Bronchial epithelial cell (primary cell): Measurements from ENCODE around the gene MYO15A. TPM values are rescaled to one million over a fixed set of nuclear protein-coding genes. Genes with fewer than 3 reads are reported as not detected.

Source experiments
- DNase-seq: peaks from one replicate; pipeline ENCODE4 v3.0.0-alpha.2; 2010; ENCODE audit warnings: low read depth
- FAIRE-seq: peaks from 2 replicates; lab custom pipeline; 2011; peaks lifted over from hg19 to GRCh38; lab: Jason Lieb, UNC
- H3K27me3 ChIP-seq: 2 replicates; pipeline ENCODE4 v1.5.1; 2011; ENCODE audit warnings: low read length; ENCODE audit not compliant: control insufficient read depth, insufficient read depth
- H3K36me3 ChIP-seq: 2 replicates; pipeline ENCODE4 v1.5.1; 2011; ENCODE audit warnings: low read length; ENCODE audit not compliant: control insufficient read depth, insufficient read depth
- H3K4me3 ChIP-seq: 2 replicates; pipeline ENCODE4 v1.5.1; 2011; ENCODE audit warnings: mild to moderate bottlenecking, low read depth, low read length, control low read depth
- CTCF ChIP-seq: IDR thresholded peaks from 2 replicates; pipeline ENCODE4 v1.5.1; 2011; ENCODE audit warnings: mild to moderate bottlenecking, moderate library complexity, low read length, control low read depth, inconsistent platforms; ENCODE audit not compliant: insufficient read depth, severe bottlenecking
- total RNA-seq: library from RNA; depleted of rRNA; stranded (reverse); fragments of >200 nt; gene quantifications from 2 replicates; pipeline ENCODE4 v1.2.1, GENCODE V29; 2014

Gene MYO15A
- total RNA-seq, 1 donor from 2014 or later: 1.6 TPM

- Histone ChIP-seq H3K4me3 (no peak overlapping the region), H3K36me3 (no peaks in the 10 kb centered on the region), H3K27me3 (peaks cover 7% of the 10 kb centered on the region)
- no peak for DNase-seq
- FAIRE-seq: no peak
- TF ChIP-seq CTCF: no peak
Measured at GRCh38 chr17:18139092-18139491, 30.5 kb downstream of the MYO15A start.

GRCh38 chr17:18139498-18139897, 30.9 kb downstream of the MYO15A start:
- H3K27me3 ChIP-seq: peaks cover 7% of the 10 kb centered on the region
- TF ChIP-seq CTCF: no peak
- no peak overlapping the region for H3K4me3 ChIP-seq
- H3K36me3 ChIP-seq: no peaks in the 10 kb centered on the region
- DNase-seq (no peak), FAIRE-seq (no peak)

- Histone ChIP-seq H3K4me3 (no peak overlapping the region), H3K27me3 (peaks cover 7% of the 10 kb centered on the region), H3K36me3 (no peaks in the 10 kb centered on the region)
- peak; percentile 36 for TF ChIP-seq CTCF
- DNase-seq: no peak
- no peak for FAIRE-seq
Measured at GRCh38 chr17:18139949-18140348, 31.4 kb downstream of the MYO15A start.

GRCh38 chr17:18140648-18141047, 32.1 kb downstream of the MYO15A start:
- FAIRE-seq: no peak
- TF ChIP-seq CTCF: no peak

GRCh38 chr17:18141210-18141803, 32.8 kb downstream of the MYO15A start:
- FAIRE-seq: no peak
- DNase-seq: peak; percentile 52
- Histone ChIP-seq H3K4me3 (no peak overlapping the region), H3K27me3 (peaks cover 4% of the 10 kb centered on the region), H3K36me3 (no peaks in the 10 kb centered on the region)
- peak; percentile 29 for TF ChIP-seq CTCF

More at GRCh38 chr17:18140648-18141047, 32.1 kb downstream of the MYO15A start:
- DNase-seq: no peak
- Histone ChIP-seq H3K27me3 (peaks cover 6% of the 10 kb centered on the region), H3K4me3 (no peak overlapping the region), H3K36me3 (no peaks in the 10 kb centered on the region)

GRCh38 chr17:18142417-18142816, 33.9 kb downstream of the MYO15A start:
- Histone ChIP-seq H3K36me3 (no peaks in the 10 kb centered on the region), H3K27me3 (peaks cover 4% of the 10 kb centered on the region), H3K4me3 (no peak overlapping the region)
- FAIRE-seq: no peak
- no peak for TF ChIP-seq CTCF
- DNase-seq: no peak
